HCT116 (cell line): ENCODE data around the gene CAPZB. TPM values are rescaled to one million over a fixed set of nuclear protein-coding genes. Genes with fewer than 3 reads are reported as not detected.

ENCODE experiments used
- ATAC-seq: fragments of 200-7000 bp; cut with Tn5 transposase; 2 replicates; pipeline ENCODE4 v1.9.1; 2020; ENCODE audit warnings: mild to moderate bottlenecking, moderate library complexity
- BruUV-seq: library from RNA; stranded (reverse); fragments of 400-500 nt; replicated peaks from 2 replicates; lab custom pipeline; 2021; lab: Mats Ljungman, UMichigan
- CTCF ChIA-PET: fragments of 300-600 bp; sonication (Branson Sonifier 250); formaldehyde crosslinking; loops from one replicate; lab custom pipeline; 2021; ENCODE audit warnings: antibody characterized with exemption; lab: Charles Lee
- POLR2A ChIA-PET: fragments of 300-600, 350-600 bp; sonication (Branson Sonifier 250); formaldehyde crosslinking; loops from one replicate; lab custom pipeline; 2021; ENCODE audit warnings: antibody characterized with exemption; lab: Charles Lee
- RAD21 ChIA-PET, 2 experiments: fragments of 300-600 bp; sonication (Branson Sonifier 250); formaldehyde crosslinking; loops; one replicate each; lab custom pipeline; 2023; ENCODE audit warnings: low total read pairs in 2 of 2; ENCODE audit not compliant: uncharacterized antibody in 2 of 2, unreplicated experiment in 2 of 2, low non-redundant PET in 1 of 2; lab: Charles Lee
- DNase-seq: peaks from one replicate; pipeline ENCODE4 v3.0.0-alpha.2; 2010; ENCODE audit warnings: low read depth, low spot score
- H2AFZ ChIP-seq: fragments of 200-600 bp; shearing (Covaris generic), sonication (generic); 2 replicates; pipeline ENCODE4 v1.6.1; 2017; ENCODE audit warnings: low read depth, mixed run types, mixed read lengths, antibody characterized with exemption, low read length; ENCODE audit not compliant: poor library complexity, severe bottlenecking
- H3K27ac ChIP-seq: 2 replicates; pipeline ENCODE4 v1.5.1; 2012; ENCODE audit warnings: low read depth, low read length
- H3K27me3 ChIP-seq: fragments of 200-600 bp; sonication (generic); 2 replicates; pipeline ENCODE4 v1.6.1; 2016; ENCODE audit warnings: mixed run types, low read length, mixed read lengths; ENCODE audit not compliant: insufficient read depth
- H3K36me3 ChIP-seq, 2 experiments: fragments of 200-500 bp in 1 of 2; fragments of 200-600 bp in 1 of 2; sonication (Bioruptor generic) in 1 of 2; sonication (generic) in 1 of 2; 2 replicates each; pipeline versions ENCODE4 v1.5.1 to v1.6.1; 2014 to 2016; ENCODE audit warnings: low read length in 2 of 2, inconsistent platforms in 1 of 2, mixed read lengths in 1 of 2, mixed run types in 1 of 2; ENCODE audit not compliant: insufficient read depth in 2 of 2, control insufficient read depth in 1 of 2
- H3K4me1 ChIP-seq, 2 experiments: fragments of 200-600 bp in 1 of 2; sonication (generic) in 1 of 2; 2 replicates each; pipeline versions ENCODE4 v1.5.1 to v1.6.1; 2012 to 2017; ENCODE audit warnings: low read length in 2 of 2, inconsistent platforms in 1 of 2, mild to moderate bottlenecking in 1 of 2, mixed read lengths in 1 of 2, mixed run types in 1 of 2, moderate library complexity in 1 of 2; ENCODE audit not compliant: insufficient read depth in 2 of 2, control insufficient read depth in 1 of 2
- H3K4me2 ChIP-seq: fragments of 200-600 bp; sonication (generic); 2 replicates; pipeline ENCODE4 v1.6.1; 2017; ENCODE audit warnings: mixed run types, low read length, mixed read lengths
- H3K4me3 ChIP-seq, 2 experiments: fragments of 200-600 bp in 1 of 2; sonication (generic) in 1 of 2; replicated peaks in 1 of 2; 2 replicates each; pipeline ENCODE4 v1.5.1; 2011 to 2016; ENCODE audit warnings: low read length in 2 of 2, control low read depth in 1 of 2, low read depth in 1 of 2, mild to moderate bottlenecking in 1 of 2, mixed read lengths in 1 of 2, mixed run types in 1 of 2
- H3K79me2 ChIP-seq: fragments of 200-600 bp; sonication (generic); 2 replicates; pipeline ENCODE4 v1.6.1; 2017; ENCODE audit warnings: mild to moderate bottlenecking, mixed run types, low read length, moderate library complexity, mixed read lengths; ENCODE audit not compliant: insufficient read depth
- H3K9ac ChIP-seq: fragments of 200-600 bp; sonication (generic); 2 replicates; pipeline ENCODE4 v1.6.1; 2016; ENCODE audit warnings: low read length, mixed read lengths
- H3K9me2 ChIP-seq: fragments of 200-600 bp; sonication (generic), shearing (Covaris generic); 2 replicates; pipeline ENCODE4 v1.6.1; 2017; ENCODE audit warnings: mixed run types, mild to moderate bottlenecking, moderate library complexity; ENCODE audit not compliant: insufficient read depth
- H3K9me3 ChIP-seq, 2 experiments: fragments of 200-500 bp in 1 of 2; fragments of 200-600 bp in 1 of 2; sonication (Bioruptor generic) in 1 of 2; sonication (generic) in 1 of 2; 2 replicates each; pipeline ENCODE4 v1.6.1; 2014 to 2017; ENCODE audit warnings: low read length in 2 of 2, mixed read lengths in 2 of 2, inconsistent platforms in 1 of 2, low read depth in 1 of 2, mild to moderate bottlenecking in 1 of 2, mixed run types in 1 of 2, moderate library complexity in 1 of 2; ENCODE audit not compliant: control insufficient read depth in 1 of 2, insufficient read depth in 1 of 2
- H4K20me1 ChIP-seq: fragments of 200-600 bp; sonication (generic), shearing (Covaris generic); 2 replicates; pipeline ENCODE4 v1.6.1; 2017; ENCODE audit warnings: mixed run types, mild to moderate bottlenecking, moderate library complexity; ENCODE audit not compliant: insufficient read depth
- CTCF ChIP-seq, 3 experiments: fragments of 200-600 bp in 1 of 3; sonication (generic) in 1 of 3; IDR thresholded peaks in 2 of 3; conservative IDR thresholded peaks in 1 of 3; 2 replicates each; pipeline ENCODE4 v1.5.1; 2012 to 2017; ENCODE audit warnings: low read depth in 2 of 3, low read length in 2 of 3, antibody characterized with exemption in 1 of 3, borderline replicate concordance in 1 of 3, control low read depth in 1 of 3, mild to moderate bottlenecking in 1 of 3, mixed read lengths in 1 of 3, mixed run types in 1 of 3, moderate library complexity in 1 of 3; ENCODE audit not compliant: insufficient read depth in 1 of 3
- MAX ChIP-seq: IDR thresholded peaks from 2 replicates; pipeline ENCODE4 v1.6.1; 2012
- SIN3A ChIP-seq: IDR thresholded peaks from 2 replicates; pipeline ENCODE4 v1.6.1; 2012; ENCODE audit warnings: low read depth
- intact Hi-C: fragments of 100-400 bp; cut with micrococcal nuclease; formaldehyde crosslinking; loops from 2 replicates; pipeline ENCODE4 v1.10.0; 2022
- total RNA-seq: library from RNA; stranded (reverse); gene quantifications from one replicate; pipeline ENCODE4 v1.2.1, GENCODE V29; 2021; ENCODE audit not compliant: unreplicated experiment
- TF ChIP-seq, protein P1 (sequence below): IDR thresholded peaks from 2 replicates; pipeline ENCODE4 v1.6.1; 2012; ENCODE audit warnings: low read depth

CAPZB gene
- total RNA-seq, 1 experiment from 2014 or later = 203 TPM

- TF ChIP-seq CTCF (IDR thresholded peaks at IDR 0.05 in 2 of 3, conservative IDR thresholded peaks at IDR 0.05 in 1 of 3; ENCODE audit: borderline replicate concordance in 1 of 3, insufficient read depth in 1 of 3, low read depth in 2 of 3, low read length in 2 of 3) (no peak), SIN3A (0 out of 2 replicates have a peak, but pooled peaks have one; percentile 32)
These were observed 54.9 kb downstream of the CAPZB start (continued) for GRCh38 chr1:19430121-19431068.

- H3K36me3 ChIP-seq = 0 out of 4 replicates have a peak, but pooled peaks cover 0 to 5% of the 10 kb centered on the region in 2 experiments
- no peaks in the 10 kb centered on the region for H3K27me3 ChIP-seq
- peaks cover 21% of the 10 kb centered on the region; the same call in 1 of the 2 replicates for H4K20me1 ChIP-seq
- H3K9me2 ChIP-seq = no peaks in the 10 kb centered on the region
- no TSS peak for BruUV-seq
- POLR2A ChIA-PET = no interaction called here
- no peak overlapping the region for H3K4me3 ChIP-seq
- RAD21 ChIA-PET = no interaction called here
- peak overlapping the region; percentile 35; the same call in 1 of the 2 replicates for H3K27ac ChIP-seq
- peak overlapping the region; percentile 60 for H3K4me2 ChIP-seq
- H2AFZ ChIP-seq = no peak overlapping the region
- H3K9ac ChIP-seq = no peak overlapping the region
- CTCF ChIA-PET = no interaction called here
- DNase-seq (no peak), ATAC-seq (0 out of 2 replicates have a peak, but pooled peaks have one; percentile 15)
- intact Hi-C loops = no loop called here
- TF ChIP-seq MAX = no peak
- TF ChIP-seq, protein P1, sequence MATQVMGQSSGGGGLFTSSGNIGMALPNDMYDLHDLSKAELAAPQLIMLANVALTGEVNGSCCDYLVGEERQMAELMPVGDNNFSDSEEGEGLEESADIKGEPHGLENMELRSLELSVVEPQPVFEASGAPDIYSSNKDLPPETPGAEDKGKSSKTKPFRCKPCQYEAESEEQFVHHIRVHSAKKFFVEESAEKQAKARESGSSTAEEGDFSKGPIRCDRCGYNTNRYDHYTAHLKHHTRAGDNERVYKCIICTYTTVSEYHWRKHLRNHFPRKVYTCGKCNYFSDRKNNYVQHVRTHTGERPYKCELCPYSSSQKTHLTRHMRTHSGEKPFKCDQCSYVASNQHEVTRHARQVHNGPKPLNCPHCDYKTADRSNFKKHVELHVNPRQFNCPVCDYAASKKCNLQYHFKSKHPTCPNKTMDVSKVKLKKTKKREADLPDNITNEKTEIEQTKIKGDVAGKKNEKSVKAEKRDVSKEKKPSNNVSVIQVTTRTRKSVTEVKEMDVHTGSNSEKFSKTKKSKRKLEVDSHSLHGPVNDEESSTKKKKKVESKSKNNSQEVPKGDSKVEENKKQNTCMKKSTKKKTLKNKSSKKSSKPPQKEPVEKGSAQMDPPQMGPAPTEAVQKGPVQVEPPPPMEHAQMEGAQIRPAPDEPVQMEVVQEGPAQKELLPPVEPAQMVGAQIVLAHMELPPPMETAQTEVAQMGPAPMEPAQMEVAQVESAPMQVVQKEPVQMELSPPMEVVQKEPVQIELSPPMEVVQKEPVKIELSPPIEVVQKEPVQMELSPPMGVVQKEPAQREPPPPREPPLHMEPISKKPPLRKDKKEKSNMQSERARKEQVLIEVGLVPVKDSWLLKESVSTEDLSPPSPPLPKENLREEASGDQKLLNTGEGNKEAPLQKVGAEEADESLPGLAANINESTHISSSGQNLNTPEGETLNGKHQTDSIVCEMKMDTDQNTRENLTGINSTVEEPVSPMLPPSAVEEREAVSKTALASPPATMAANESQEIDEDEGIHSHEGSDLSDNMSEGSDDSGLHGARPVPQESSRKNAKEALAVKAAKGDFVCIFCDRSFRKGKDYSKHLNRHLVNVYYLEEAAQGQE = no peak
- no peaks in the 10 kb centered on the region for H3K9me3 ChIP-seq
- H3K4me1 ChIP-seq = peaks cover 20 to 26% of the 10 kb centered on the region in 2 experiments
- H3K79me2 ChIP-seq = peaks cover 95% of the 10 kb centered on the region
These were observed 55.7 kb downstream of the CAPZB start for GRCh38 chr1:19429611-19430010.
